Ureter (tissue), 1 donor: Measurements from ENCODE around the gene ANK3. TPM values are rescaled to one million over a fixed set of nuclear protein-coding genes. Genes with fewer than 3 reads are reported as not detected.

Experiments
- DNase-seq: peaks from one replicate; pipeline ENCODE4 v3.0.0-alpha.2; 2020; ENCODE audit warnings: low spot score
- total RNA-seq: library from RNA; stranded (reverse); gene quantifications from one replicate; pipeline ENCODE4 v1.2.4, GENCODE V29; 2023
- donor health status: DM: yes; HTN: yes; CAD: no.

ANK3 gene
- 86.0 TPM for total RNA-seq

- no peak for DNase-seq
Observed at GRCh38 chr10:60389413-60390025, at the start of gene ANK3. Gene ANK3 (minus strand): TSS chr10:60389875. CDS start chr10:60389538, 337 bp downstream.

GRCh38 chr10:60434418-60435046, 44.9 kb upstream of the ANK3 start:
- no peak for DNase-seq

- no peak for DNase-seq
Observed at GRCh38 chr10:60433684-60434083, 44.0 kb upstream of the ANK3 start.

GRCh38 chr10:60430836-60431597, 41.3 kb upstream of the ANK3 start:
- DNase-seq = no peak

GRCh38 chr10:60430017-60430416, 40.3 kb upstream of the ANK3 start:
- DNase-seq = no peak

GRCh38 chr10:60429084-60429849, 39.6 kb upstream of the ANK3 start:
- DNase-seq = no peak

GRCh38 chr10:60428387-60428737, 38.7 kb upstream of the ANK3 start:
- DNase-seq = no peak

- no peak for DNase-seq
Observed at GRCh38 chr10:60427709-60428386, 38.2 kb upstream of the ANK3 start.

- no peak for DNase-seq
Observed at GRCh38 chr10:60427148-60427547, 37.5 kb upstream of the ANK3 start.

GRCh38 chr10:60426425-60426824, 36.8 kb upstream of the ANK3 start:
- DNase-seq = no peak

- no peak for DNase-seq
Observed at GRCh38 chr10:60425392-60426110, 35.9 kb upstream of the ANK3 start.

- DNase-seq = no peak
Observed at GRCh38 chr10:60424971-60425370, 35.3 kb upstream of the ANK3 start.

GRCh38 chr10:60423920-60424319, 34.2 kb upstream of the ANK3 start:
- DNase-seq = no peak

GRCh38 chr10:60422809-60423208, 33.1 kb upstream of the ANK3 start:
- no peak for DNase-seq

GRCh38 chr10:60420991-60421894, 31.6 kb upstream of the ANK3 start:
- no peak for DNase-seq

GRCh38 chr10:60419249-60419648, 29.6 kb upstream of the ANK3 start:
- no peak for DNase-seq

- no peak for DNase-seq
Observed at GRCh38 chr10:60417901-60418300, 28.2 kb upstream of the ANK3 start.

GRCh38 chr10:60417024-60417423, 27.3 kb upstream of the ANK3 start:
- no peak for DNase-seq

GRCh38 chr10:60414877-60415585, 25.4 kb upstream of the ANK3 start:
- no peak for DNase-seq
